Stimulated activated CD8-positive, alpha-beta memory T cell treated with anti-CD3 and anti-CD28 coated beads, Interleukin-12 subunit alpha, Interleukin-12 subunit beta, amount 100 ng/mL, for 24 hours (primary cell): ENCODE data around the gene SEMA3E.
"Not testable (repeated sequence)": the region's sequence is repeated elsewhere in the genome, so short reads cannot be mapped to it uniquely, and the experiment has no call there.

ENCODE experiments used
- DNase-seq: peaks from one replicate; pipeline ENCODE4 v3.0.0-alpha.2; 2020; ENCODE audit errors: extremely low read depth

The SEMA3E gene

DNA sequence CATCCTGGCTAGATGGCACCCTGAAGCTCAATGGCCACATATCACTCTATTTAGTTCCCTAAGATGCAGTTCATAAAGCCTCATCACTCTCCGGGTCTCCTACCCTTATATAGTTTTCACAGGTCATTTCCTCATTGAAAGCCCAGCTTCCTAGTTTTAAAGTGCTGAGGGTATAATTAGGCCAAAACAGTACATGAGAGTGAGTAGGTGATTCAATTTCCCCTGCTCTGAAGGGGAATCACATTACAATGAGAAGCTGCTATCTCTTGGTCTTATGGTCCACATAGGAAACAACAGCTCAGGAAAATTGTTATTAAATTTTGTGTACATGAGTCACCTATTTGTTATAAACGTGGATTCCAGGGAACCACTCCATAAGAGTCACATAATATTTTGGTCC lies 162.0 kb downstream of the SEMA3E start:
- no peak for DNase-seq

DNA sequence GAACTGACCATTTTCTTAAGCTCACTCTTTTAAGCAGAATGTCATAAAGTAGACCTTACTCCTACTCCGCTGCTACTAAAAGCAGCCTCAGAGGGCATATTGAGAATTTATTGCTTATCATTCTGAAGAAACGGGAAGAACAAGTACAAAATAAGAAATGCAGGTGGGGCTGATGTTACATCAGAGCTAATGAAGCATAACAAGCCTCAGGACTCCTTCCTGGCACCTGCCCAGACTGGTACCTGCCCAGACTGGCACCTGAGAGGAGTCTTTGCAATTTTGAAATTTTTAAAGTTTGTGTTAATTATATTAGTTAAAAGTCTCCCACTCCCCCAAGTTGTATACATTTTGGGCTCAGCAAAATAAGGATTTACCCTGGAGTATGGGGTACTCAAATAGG lies 162.4 kb downstream of the SEMA3E start:
- DNase-seq, result no peak

GRCh38 chr7:83484826-83485225 lies 164.1 kb downstream of the SEMA3E start:
- DNase-seq, result no peak

DNA sequence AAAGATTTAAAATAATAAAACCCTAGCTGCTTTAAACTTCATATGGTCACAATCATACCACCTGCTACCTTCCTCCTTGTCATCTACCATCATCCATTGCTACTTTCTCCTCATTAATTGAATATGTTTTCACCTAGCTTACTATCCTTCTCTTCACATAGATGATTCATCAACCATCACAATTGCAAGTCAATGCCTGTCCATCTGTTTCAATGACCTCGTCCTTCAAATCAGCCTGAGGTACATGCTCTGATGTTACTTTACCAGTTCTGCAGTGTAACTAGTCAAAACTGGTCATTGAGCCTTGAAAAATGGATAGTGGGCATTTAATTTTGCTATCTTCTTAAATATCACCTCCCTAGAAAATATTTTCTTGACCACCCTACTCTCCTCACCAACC lies 164.7 kb downstream of the SEMA3E start:
- DNase-seq, result no peak

GRCh38 chr7:83478616-83479015 lies 170.3 kb downstream of the SEMA3E start:
- DNase-seq, result no peak

- no peak for DNase-seq
Observed at GRCh38 chr7:83476511-83477050, 172.4 kb downstream of the SEMA3E start.

- DNase-seq, result no peak
Observed at GRCh38 chr7:83475420-83475819, 173.5 kb downstream of the SEMA3E start.

DNA sequence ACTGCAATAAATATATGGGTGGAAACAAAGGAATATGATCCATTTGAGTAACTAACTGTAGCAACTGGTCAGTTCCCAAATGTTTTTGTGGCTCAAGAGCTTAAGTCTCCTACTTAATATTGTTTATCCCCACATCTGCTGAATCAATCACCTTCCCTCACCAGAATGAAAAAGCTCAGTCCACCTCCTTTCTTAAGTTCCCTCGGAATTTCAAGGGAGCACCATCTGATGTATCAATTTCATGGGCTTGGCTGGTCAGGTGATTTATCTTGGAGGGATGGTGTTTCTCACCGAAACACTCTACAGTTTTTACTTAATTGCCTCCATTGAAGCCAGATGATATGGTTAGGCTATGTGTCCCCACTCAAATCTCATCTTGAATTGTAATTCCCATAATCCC lies 176.6 kb downstream of the SEMA3E start:
- no peak for DNase-seq

DNA sequence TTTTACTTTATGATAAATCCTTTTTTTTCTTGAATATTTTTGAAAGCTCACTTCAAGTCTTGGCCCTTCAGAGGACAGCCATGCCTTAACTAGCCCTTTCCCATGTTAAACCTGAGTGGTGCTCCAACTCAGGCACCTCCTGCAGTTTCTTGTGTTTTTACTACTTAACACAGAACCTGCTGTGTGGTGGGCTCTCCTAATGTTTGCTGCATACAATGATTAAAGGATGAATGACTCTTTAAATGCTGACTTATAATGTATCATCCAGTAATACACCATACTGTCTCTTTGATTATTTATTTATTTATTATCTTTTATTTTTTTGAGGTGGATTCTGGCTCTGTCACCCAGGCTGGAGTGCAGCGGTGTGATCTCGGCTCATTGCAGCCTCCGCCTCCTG lies 179.4 kb downstream of the SEMA3E start:
- DNase-seq, result no peak

DNA sequence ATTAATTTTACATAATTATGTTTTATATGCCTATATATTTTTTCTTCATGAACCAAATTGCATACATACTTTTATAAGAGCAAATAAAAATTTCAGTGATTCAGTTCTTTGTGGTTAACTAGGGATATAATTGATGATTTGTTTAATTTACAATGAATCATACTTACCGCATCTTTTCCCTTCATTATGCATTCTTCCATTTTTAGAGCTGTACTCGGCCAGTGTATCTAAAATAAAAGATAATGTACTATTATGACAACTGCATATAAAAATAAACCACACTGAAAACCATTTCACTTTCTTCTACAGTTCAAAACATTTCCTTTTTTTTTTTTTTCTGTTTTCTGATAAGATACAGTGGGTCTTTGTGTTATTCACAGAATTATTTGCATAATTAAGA lies 179.9 kb downstream of the SEMA3E start:
- no peak for DNase-seq

GRCh38 chr7:83468251-83468739 lies 180.6 kb downstream of the SEMA3E start:
- DNase-seq, result no peak

DNA sequence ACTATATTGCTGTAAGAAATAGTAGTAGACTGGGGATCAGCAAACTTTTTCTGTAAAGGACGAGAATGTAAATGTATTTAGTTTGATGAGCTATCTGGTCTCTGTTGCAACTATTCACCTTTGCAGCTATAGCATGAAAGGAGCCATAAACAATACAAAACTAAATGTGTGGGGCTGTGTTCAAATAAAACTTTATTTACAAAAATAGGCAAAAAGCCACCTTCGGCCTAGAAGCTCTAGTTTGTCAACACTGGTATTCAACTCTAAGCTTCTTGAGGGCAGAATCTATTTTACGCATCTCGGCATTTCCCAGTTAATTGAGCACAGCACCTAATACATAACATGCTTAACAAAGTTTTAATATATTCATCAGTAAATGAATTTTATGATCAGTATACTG lies 181.4 kb downstream of the SEMA3E start:
- no peak for DNase-seq

DNA sequence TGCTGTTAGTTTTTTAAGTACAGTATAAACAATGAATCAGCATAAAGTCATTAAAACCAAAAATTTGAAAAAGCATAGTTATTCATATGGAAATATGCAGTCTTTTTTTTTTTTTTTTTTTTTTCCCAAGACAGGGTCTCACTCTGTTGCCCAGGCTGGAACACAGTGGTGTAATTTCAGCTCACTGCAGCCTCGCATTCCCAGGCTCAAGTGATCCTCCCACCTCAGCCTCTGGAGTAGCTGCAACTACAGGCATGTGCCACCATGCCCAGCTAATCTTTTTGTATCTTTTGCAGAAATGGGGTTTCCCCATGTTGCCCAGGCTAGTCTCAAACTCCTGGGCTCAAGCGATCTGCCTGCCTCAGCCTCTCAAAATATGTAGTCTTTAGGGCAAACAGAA lies 182.0 kb downstream of the SEMA3E start:
- no peak for DNase-seq

GRCh38 chr7:83466187-83466923 lies 182.6 kb downstream of the SEMA3E start:
- DNase-seq, result no peak

GRCh38 chr7:83465643-83466042 lies 183.3 kb downstream of the SEMA3E start:
- DNase-seq, result no peak

- DNase-seq, result not testable (repeated sequence)
Observed at GRCh38 chr7:83461820-83462219, 187.1 kb downstream of the SEMA3E start.

GRCh38 chr7:83459930-83460653 lies 188.8 kb downstream of the SEMA3E start:
- not testable (repeated sequence) for DNase-seq

GRCh38 chr7:83459101-83459929 lies 189.6 kb downstream of the SEMA3E start:
- not testable (repeated sequence) for DNase-seq

DNA sequence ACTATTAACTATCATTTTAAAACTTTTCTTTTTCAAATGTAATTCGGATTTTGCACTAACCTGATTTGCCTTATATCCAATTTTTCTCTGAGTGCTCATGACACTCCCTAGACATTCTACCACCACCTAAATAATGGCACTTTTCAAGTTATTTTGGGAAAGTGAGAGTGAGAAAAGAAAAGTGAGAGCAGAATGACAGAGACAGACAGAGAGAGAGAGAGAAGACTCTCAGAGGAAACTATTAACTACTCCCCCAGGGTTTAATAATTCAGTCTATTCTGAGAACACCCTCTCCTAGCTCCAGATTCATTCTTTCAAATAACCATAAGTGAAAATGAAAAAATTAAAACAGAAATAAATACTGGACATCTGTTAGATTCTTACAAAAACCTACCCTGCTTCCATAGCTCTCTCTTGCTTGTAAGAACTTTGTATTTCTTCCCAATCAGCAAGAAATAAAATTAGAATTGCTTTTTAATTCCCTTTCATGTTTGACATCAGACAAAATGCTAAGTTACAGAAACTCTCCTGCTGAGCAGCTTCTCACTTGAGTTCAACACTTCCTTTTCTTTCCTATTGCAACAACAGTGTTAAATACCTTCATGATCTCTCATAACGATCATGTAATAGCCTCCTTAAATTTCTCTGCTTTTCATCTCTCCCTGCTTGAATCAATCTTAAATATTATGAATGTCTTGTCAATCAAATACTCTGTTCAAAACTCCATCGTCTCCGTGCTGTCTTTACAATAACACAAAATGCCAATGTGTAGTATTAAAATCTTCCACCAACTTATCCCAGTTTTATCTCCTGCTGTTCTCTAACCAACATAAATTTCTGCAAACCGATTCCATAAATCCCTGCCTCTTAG lies 191.7 kb downstream of the SEMA3E start:
- DNase-seq, result no peak

DNA sequence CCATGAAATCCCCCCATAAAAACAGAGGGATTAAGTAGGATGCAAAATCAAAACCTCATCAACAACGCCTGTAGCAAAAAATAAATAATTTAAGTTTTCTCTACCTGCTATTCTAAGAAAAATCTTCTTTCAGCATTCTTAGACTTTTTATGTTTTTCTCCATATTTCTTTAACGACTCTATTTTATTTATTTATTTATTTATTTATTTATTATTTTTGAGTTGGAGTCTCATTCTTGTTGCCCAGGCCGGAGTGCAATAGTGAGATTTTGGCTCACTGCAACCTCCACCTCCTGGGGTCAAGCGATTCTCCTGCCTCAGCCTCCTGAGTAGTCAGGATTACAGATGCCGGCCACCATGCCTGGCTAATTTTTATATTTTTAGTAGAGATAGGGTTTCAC lies 192.5 kb downstream of the SEMA3E start:
- no peak for DNase-seq

DNA sequence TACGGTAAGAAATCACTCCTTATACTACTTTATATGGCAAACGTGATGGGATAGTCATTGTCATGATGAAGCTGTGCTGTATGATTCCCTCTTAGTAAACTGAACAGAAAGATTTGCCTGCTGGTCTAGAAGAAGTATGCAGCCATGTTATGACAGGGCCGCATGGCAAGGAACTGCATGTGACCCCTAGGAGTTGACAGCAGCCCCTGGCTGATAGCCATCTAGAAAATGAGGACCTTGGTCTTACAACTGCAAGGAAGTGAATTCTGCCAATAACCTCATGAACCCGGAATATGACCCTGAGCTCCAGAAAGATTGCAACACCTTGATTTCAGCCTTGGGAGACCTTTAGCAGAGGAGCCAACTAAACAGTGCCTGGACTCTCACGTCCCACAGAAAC lies 193.3 kb downstream of the SEMA3E start:
- DNase-seq, result no peak
